Kidney (tissue), 14 donors: ENCODE measurements around the gene TSSC4. TPM values are rescaled to one million over a fixed set of nuclear protein-coding genes. Genes with fewer than 3 reads are reported as not detected.
A peak's percentile ranks its signal among the peaks of the same experiment; 100 is the strongest.

ENCODE experiments used
- DNase-seq, 5 donors: peaks; one replicate each; pipeline ENCODE4 v3.0.0-alpha.2; 2013 to 2020
- FAIRE-seq: peaks from 2 replicates; lab custom pipeline; 2012; peaks lifted over from hg19 to GRCh38; lab: Jason Lieb, UNC
- H3K27ac ChIP-seq, 2 donors: one replicate each; pipeline ENCODE4 v1.7.0; 2013; ENCODE audit warnings: low read depth in 2 of 2, low read length in 2 of 2, inconsistent platforms in 1 of 2
- H3K27me3 ChIP-seq: one replicate; pipeline ENCODE4 v1.7.1; 2013; ENCODE audit warnings: low read length, inconsistent platforms; ENCODE audit not compliant: control insufficient read depth, insufficient read depth
- H3K36me3 ChIP-seq, 3 donors: one replicate each; pipeline versions ENCODE4 v1.7.0 to v1.7.1; 2013; ENCODE audit warnings: low read length in 3 of 3, control low read depth in 1 of 3, inconsistent platforms in 1 of 3; ENCODE audit not compliant: insufficient read depth in 3 of 3, control insufficient read depth in 2 of 3
- H3K4me1 ChIP-seq, 3 donors: one replicate each; pipeline versions ENCODE4 v1.7.0 to v1.7.1; 2013; ENCODE audit warnings: low read length in 3 of 3, inconsistent platforms in 1 of 3, low read depth in 1 of 3; ENCODE audit not compliant: control insufficient read depth in 2 of 3, insufficient read depth in 2 of 3
- H3K4me3 ChIP-seq, 3 donors: one replicate each; pipeline versions ENCODE4 v1.7.0 to v1.8.1; 2013; ENCODE audit warnings: low read length in 3 of 3, control low read depth in 1 of 3, inconsistent platforms in 1 of 3
- H3K9ac ChIP-seq, 3 donors: one replicate each; pipeline versions ENCODE4 v1.7.0 to v1.7.1; 2013; ENCODE audit warnings: low read length in 3 of 3, control low read depth in 1 of 3, inconsistent platforms in 1 of 3
- H3K9me3 ChIP-seq, 3 donors: one replicate each; pipeline versions ENCODE4 v1.7.0 to v1.7.1; 2013; ENCODE audit warnings: low read length in 3 of 3, control low read depth in 1 of 3, inconsistent platforms in 1 of 3; ENCODE audit not compliant: control insufficient read depth in 2 of 3, insufficient read depth in 1 of 3
- CTCF ChIP-seq: IDR thresholded peaks from 3 replicates; pipeline ENCODE4 v1.5.1; 2012; ENCODE audit warnings: mild to moderate bottlenecking, moderate library complexity, borderline replicate concordance; ENCODE audit not compliant: insufficient read depth; ENCODE audit errors: extremely low read depth
- intact Hi-C: fragments of 100-400 bp; cut with DNase I; formaldehyde crosslinking; loops from one replicate; pipeline ENCODE4 v1.11.1; 2022
- polyA plus RNA-seq: library from polyadenylated mRNA; stranded (reverse); fragments of 350-450 nt; fragmentation: Illumina TruSeq; extraction: RNeasy Lipid Tissue Mini Kit (QIAGEN cat#74804); gene quantifications from one replicate; pipeline ENCODE4 v1.2.3, GENCODE V29; 2014; ENCODE audit warnings: low read depth, low replicate concordance; ENCODE audit not compliant: insufficient read depth
- total RNA-seq: library from RNA; stranded (reverse); fragmentation: NEBNext Ultra II Directional; extraction: Animal tissue kit (Norgen Biotek cat#: 25700); gene quantifications from one replicate; pipeline ENCODE4 v1.2.1, GENCODE V29; 2021
- donor health status: control.
- donor health status: control.
- donor health status: control.
- donor health status: control.
- donor health status: control.
- donor health status: DM: yes; HTN: yes; CAD: no.
- donor health status: Normal renal cell carcinoma (clear cell type).

Gene TSSC4
- total and polyA plus RNA-seq, 2 donors from 2014 or later, result 42.3 to 51.4 TPM

- peak in 1 of 5 donors; percentile 70 for DNase-seq
- intact Hi-C loops, result no loop called here
- H3K27me3 ChIP-seq, result no peaks in the 10 kb centered on the region
- H3K36me3 ChIP-seq, result no peaks in the 10 kb centered on the region
- H3K9ac ChIP-seq, result peak overlapping the region in 1 of 3 donors; percentile 53
- H3K9me3 ChIP-seq, result no peaks in the 10 kb centered on the region
- no peak overlapping the region for H3K4me3 ChIP-seq
- H3K4me1 ChIP-seq, result peaks cover 0 to 28% (median 22%) of the 10 kb centered on the region in 3 donors
- peak overlapping the region; percentile 66 to 88 for H3K27ac ChIP-seq
- no peak for FAIRE-seq
- TF ChIP-seq CTCF, result no peak
Observed at GRCh38 chr11:2374456-2375201, 25.9 kb upstream of the TSSC4 start.

- peak overlapping the region in 1 of 3 donors; percentile 53 for H3K9ac ChIP-seq
- peak overlapping the region; percentile 66 to 88 for H3K27ac ChIP-seq
- no peak for TF ChIP-seq CTCF
- peaks cover 0 to 35% (median 30%) of the 10 kb centered on the region in 3 donors for H3K4me1 ChIP-seq
- H3K36me3 ChIP-seq, result no peaks in the 10 kb centered on the region
- H3K27me3 ChIP-seq, result no peaks in the 10 kb centered on the region
- DNase-seq (peak in 3 of 5 donors; percentile 29 to 85 (median 58)), FAIRE-seq (no peak)
- no peak overlapping the region for H3K4me3 ChIP-seq
- intact Hi-C loops, result no loop called here
- no peaks in the 10 kb centered on the region for H3K9me3 ChIP-seq
Observed at GRCh38 chr11:2375341-2375853, 25.2 kb upstream of the TSSC4 start.

- peak overlapping the region in 2 of 3 donors; percentile 39 to 50 for H3K4me3 ChIP-seq
- intact Hi-C loops, result no loop called here
- H3K4me1 ChIP-seq, result peaks cover 0 to 41% (median 35%) of the 10 kb centered on the region in 3 donors
- H3K27ac ChIP-seq, result peak overlapping the region; percentile 66 to 88
- no peak for TF ChIP-seq CTCF
- H3K9me3 ChIP-seq, result no peaks in the 10 kb centered on the region
- DNase-seq, result peak in 4 of 5 donors; percentile 49 to 86 (median 82)
- FAIRE-seq, result peak; percentile 91
- peak overlapping the region in 1 of 3 donors; percentile 17 for H3K9ac ChIP-seq
- no peaks in the 10 kb centered on the region for H3K27me3 ChIP-seq
- no peaks in the 10 kb centered on the region for H3K36me3 ChIP-seq
Observed at GRCh38 chr11:2375964-2376551, 24.5 kb upstream of the TSSC4 start.
